H1 (cell line): Measurements from ENCODE around the gene KDM6B. TPM values are rescaled to one million over a fixed set of nuclear protein-coding genes. Genes with fewer than 3 reads are reported as not detected.

Source experiments
- E2F6 ChIP-seq: IDR thresholded peaks from 2 replicates; pipeline ENCODE4 v1.6.1; 2012; ENCODE audit warnings: inconsistent platforms
- PHF8 ChIP-seq: fragments of 200-600 bp; sonication (generic); conservative IDR thresholded peaks from 2 replicates; pipeline ENCODE4 v1.7.1; 2012; ENCODE audit warnings: low read depth, mild to moderate bottlenecking, inconsistent platforms, low read length, moderate library complexity
- POU5F1 ChIP-seq: IDR thresholded peaks from 2 replicates; pipeline ENCODE4 v1.6.1; 2011; ENCODE audit warnings: low read depth, mild to moderate bottlenecking, low read length, moderate library complexity
- TBP ChIP-seq: IDR thresholded peaks from 2 replicates; pipeline ENCODE4 v1.6.1; 2011; ENCODE audit warnings: low read depth, low read length, improper control_type of control experiment
- YY1 ChIP-seq: IDR thresholded peaks from 2 replicates; pipeline ENCODE4 v1.6.1; 2011; ENCODE audit warnings: low read depth, mild to moderate bottlenecking, low read length
- polyA plus RNA-seq, 7 experiments: library from polyadenylated mRNA; depleted of rRNA in 3 of 7; stranded (reverse) in 5 of 7; unstranded in 2 of 7; fragments of >200 nt in 5 of 7; fragments of 200-250 nt in 2 of 7; gene quantifications; 1 replicate in 5 of 7; 2 replicates in 1 of 7; 4 replicates in 1 of 7; pipeline versions ENCODE4 v1.2.1 to v1.2.3, GENCODE V29; 2011 to 2013; ENCODE audit warnings: missing spikeins in 2 of 7, mixed read lengths in 2 of 7
- total RNA-seq: library from RNA; stranded (reverse); fragmentation: NEBNext Ultra II Directional; extraction: Animal tissue kit (Norgen Biotek cat#: 25700); gene quantifications from 2 replicates; pipeline ENCODE4 v1.2.1, GENCODE V29; 2021

The KDM6B gene
- total and polyA plus RNA-seq, 2 of the 8 experiments (the other 6 are each of a cell fraction or from before 2014, with no cell fraction given) = 0.48 to 3.7 TPM

- no peak for TF ChIP-seq E2F6
- no peak for TF ChIP-seq PHF8
- no peak for TF ChIP-seq POU5F1
- no peak for TF ChIP-seq TBP
- no peak for TF ChIP-seq YY1
Observed at GRCh38 chr17:7786866-7787265, 47.2 kb upstream of the KDM6B start (continued).
